Measurements from ENCODE around the gene EGR1.

GRCh38 chr5:138439477-138440158, 25.7 kb upstream of the EGR1 start:
- TF ChIP-seq CTCF (IDR thresholded peaks at IDR 0.05) (no peak), POLR2AphosphoS5 (IDR thresholded peaks at IDR 0.05) (no peak), POLR2A (IDR thresholded peaks at IDR 0.05) (no peak)
